Lung (tissue), 12 donors: ENCODE measurements around the gene FAAP100. TPM values are rescaled to one million over a fixed set of nuclear protein-coding genes. Genes with fewer than 3 reads are reported as not detected.

Experiments
- ATAC-seq: fragments of 200-7000 bp; cut with Tn5 transposase; one replicate; pipeline ENCODE4 v1.9.1; 2020; ENCODE audit warnings: moderate number of reproducible peaks; ENCODE audit not compliant: insufficient read depth, low FRiP score
- DNase-seq, 3 donors: peaks; one replicate each; pipeline ENCODE4 v3.0.0-alpha.2; 2013 to 2017
- H3K27ac ChIP-seq, 2 donors: one replicate each; pipeline ENCODE4 v1.5.1; 2013; ENCODE audit warnings: mild to moderate bottlenecking in 2 of 2, moderate library complexity in 2 of 2, control low read depth in 1 of 2, inconsistent platforms in 1 of 2, low read depth in 1 of 2, low read length in 1 of 2
- H3K27me3 ChIP-seq, 3 donors: one replicate each; pipeline ENCODE4 v1.5.1; 2013; ENCODE audit warnings: low read length in 2 of 3; ENCODE audit not compliant: control insufficient read depth in 3 of 3, insufficient read depth in 3 of 3
- H3K36me3 ChIP-seq, 4 donors: one replicate each; pipeline ENCODE4 v1.5.1; 2013; ENCODE audit warnings: low read length in 4 of 4, mild to moderate bottlenecking in 1 of 4, moderate library complexity in 1 of 4; ENCODE audit not compliant: control insufficient read depth in 4 of 4, insufficient read depth in 4 of 4
- H3K4me1 ChIP-seq, 5 donors: one replicate each; pipeline ENCODE4 v1.5.1; 2013; ENCODE audit warnings: low read length in 5 of 5, mild to moderate bottlenecking in 2 of 5, moderate library complexity in 1 of 5; ENCODE audit not compliant: control insufficient read depth in 5 of 5, insufficient read depth in 5 of 5
- H3K4me3 ChIP-seq: one replicate; pipeline ENCODE4 v1.5.1; 2013; ENCODE audit warnings: mild to moderate bottlenecking, control low read depth, moderate library complexity
- H3K9ac ChIP-seq, 2 donors: one replicate each; pipeline ENCODE4 v1.5.1; 2013; ENCODE audit warnings: low read length in 2 of 2, control low read depth in 1 of 2; ENCODE audit not compliant: insufficient read depth in 1 of 2
- H3K9me3 ChIP-seq, 4 donors: one replicate each; pipeline ENCODE4 v1.5.1; 2013; ENCODE audit warnings: low read length in 3 of 4, mild to moderate bottlenecking in 1 of 4, moderate library complexity in 1 of 4; ENCODE audit not compliant: control insufficient read depth in 4 of 4, insufficient read depth in 3 of 4
- CTCF ChIP-seq: IDR thresholded peaks from 2 replicates; pipeline ENCODE4 v1.5.1; 2012; ENCODE audit warnings: mild to moderate bottlenecking; ENCODE audit errors: control extremely low read depth, extremely low read depth
- WGBS, 2 donors: extraction: QIAGEN DNeasy Blood & Tissue Kit; methylation state at CpG; one replicate each; pipeline ENCODE4 v1.1.7; 2013; 5-methylcytosine and 5-hydroxymethylcytosine counted together
- polyA plus RNA-seq, 2 donors: library from polyadenylated mRNA; stranded (reverse); fragments of 200-250 nt; gene quantifications; one replicate each; pipeline ENCODE4 v1.2.1, GENCODE V29; 2013
- total RNA-seq, 2 donors: library from RNA; depleted of rRNA in 1 of 2; stranded (reverse); fragments of >200 nt in 1 of 2; gene quantifications; one replicate each; pipeline ENCODE4 v1.2.1, GENCODE V29; 2014 to 2021
- donor health status: control.
- donor health status: control.
- donor health status: Bipolar disorder and iron deficiency.
- donor health status: healthy.
- donor health status: DM: yes; HTN: yes; CAD: no.

FAAP100 gene
- total and polyA plus RNA-seq, 4 donors, result 20.8 to 34.4 (median 25.4) TPM

- no peaks in the 10 kb centered on the region for H3K27me3 ChIP-seq
- H3K36me3 ChIP-seq, result peaks cover 9 to 47% (median 39%) of the 10 kb centered on the region in 4 donors
- no peak for DNase-seq
- H3K4me3 ChIP-seq, result no peak overlapping the region
- no peak for TF ChIP-seq CTCF
- 45 to 67% methylated on average over 10 of the region's 10 CpGs for WGBS, 2 donors
- H3K4me1 ChIP-seq, result peaks cover 8 to 25% (median 18%) of the 10 kb centered on the region in 5 donors
- no peak for ATAC-seq
- no peak overlapping the region for H3K27ac ChIP-seq
- no peaks in the 10 kb centered on the region for H3K9me3 ChIP-seq
- H3K9ac ChIP-seq, result no peak overlapping the region
Observed at GRCh38 chr17:81563861-81564586, 11.9 kb upstream of the FAAP100 start.

DNA sequence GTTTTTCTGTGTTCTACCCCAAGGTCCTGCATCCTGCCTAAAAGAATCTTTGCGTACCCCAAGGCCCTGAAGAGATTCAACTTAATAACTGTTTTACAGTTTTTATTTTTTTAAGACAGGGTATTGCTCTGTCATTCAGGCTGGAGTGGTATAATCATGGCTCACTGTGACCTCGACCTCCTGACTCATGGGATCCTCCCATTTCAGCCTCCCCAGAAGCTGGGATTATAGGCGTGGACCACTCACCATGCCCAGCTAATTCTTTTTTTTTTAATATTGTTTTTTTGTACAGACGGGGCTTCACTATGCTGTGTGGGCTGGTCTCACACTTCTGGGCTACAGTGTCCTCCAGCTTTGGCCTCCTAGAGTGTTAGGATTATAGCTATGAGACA lies 9.3 kb upstream of the FAAP100 start:
- WGBS, 2 donors, result 81 to 87% methylated on average over 4 of the region's 4 CpGs
- H3K9me3 ChIP-seq, result no peaks in the 10 kb centered on the region
- DNase-seq (no peak), ATAC-seq (no peak)
- peaks cover 9 to 57% (median 37%) of the 10 kb centered on the region in 4 donors for H3K36me3 ChIP-seq
- H3K27ac ChIP-seq, result no peak overlapping the region
- peaks cover 0 to 9% (median 8%) of the 10 kb centered on the region in 5 donors for H3K4me1 ChIP-seq
- no peak overlapping the region for H3K4me3 ChIP-seq
- no peak overlapping the region for H3K9ac ChIP-seq
- TF ChIP-seq CTCF, result no peak
- H3K27me3 ChIP-seq, result no peaks in the 10 kb centered on the region

- H3K4me3 ChIP-seq, result no peak overlapping the region
- H3K27me3 ChIP-seq, result no peaks in the 10 kb centered on the region
- DNase-seq (no peak), ATAC-seq (no peak)
- H3K9me3 ChIP-seq, result no peaks in the 10 kb centered on the region
- peaks cover 0 to 42% (median 24%) of the 10 kb centered on the region in 4 donors for H3K36me3 ChIP-seq
- no peak for TF ChIP-seq CTCF
- peaks cover 0 to under 1% (median 0%) of the 10 kb centered on the region in 5 donors for H3K4me1 ChIP-seq
- 83 to 85% methylated on average over 27 of the region's 27 CpGs for WGBS, 2 donors
- H3K9ac ChIP-seq, result no peak overlapping the region
- H3K27ac ChIP-seq, result no peak overlapping the region
Observed at GRCh38 chr17:81558941-81559806, 7.0 kb upstream of the FAAP100 start.
